SH-SY5Y (cell line): Measurements from ENCODE around the gene RNGTT.

Experiments used
- GATA2 ChIP-seq: IDR thresholded peaks from 2 replicates; pipeline ENCODE4 v1.6.1; 2011; ENCODE audit warnings: mild to moderate bottlenecking, low read depth, low read length
- GATA3 ChIP-seq: IDR thresholded peaks from 2 replicates; pipeline ENCODE4 v1.6.1; 2011; ENCODE audit warnings: low read depth, mild to moderate bottlenecking, low read length, moderate library complexity

DNA sequence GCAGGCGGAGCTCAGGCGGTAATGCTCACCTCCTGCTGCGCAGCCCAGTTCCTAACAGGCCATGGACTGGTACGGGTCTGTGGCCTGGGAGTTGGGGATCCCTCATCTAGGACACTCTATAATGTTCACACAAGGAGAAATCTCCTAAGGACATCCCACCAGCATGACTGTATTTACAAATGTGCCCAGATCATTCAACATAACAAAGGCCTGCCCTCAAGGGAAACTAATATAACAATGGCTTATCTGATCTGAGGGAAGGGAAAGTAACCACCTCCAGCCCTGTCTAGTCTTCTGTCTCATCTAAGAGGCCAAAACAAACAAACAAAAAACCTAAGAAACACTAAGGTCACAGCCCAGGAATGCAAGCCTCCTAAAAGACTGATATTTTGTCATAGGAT lies 232.8 kb downstream of the RNGTT start:
- TF ChIP-seq GATA2 (no peak), GATA3 (no peak)
